Osteoblast (primary cell): ENCODE data around the gene HCRTR2. TPM values are rescaled to one million over a fixed set of nuclear protein-coding genes. Genes with fewer than 3 reads are reported as not detected.

Experiments
- DNase-seq: peaks from one replicate; pipeline ENCODE4 v3.0.0; 2011; ENCODE audit warnings: low spot score, mixed read lengths; ENCODE audit not compliant: insufficient read length; ENCODE audit errors: missing footprints
- H2AFZ ChIP-seq: 2 replicates; pipeline ENCODE4 v1.6.0; 2011; ENCODE audit warnings: mild to moderate bottlenecking, low read length
- H3K27ac ChIP-seq: 2 replicates; pipeline ENCODE4 v1.5.1; 2011; ENCODE audit warnings: mild to moderate bottlenecking, low read depth, low read length, moderate library complexity
- H3K27me3 ChIP-seq: 2 replicates; pipeline ENCODE4 v1.6.0; 2012; ENCODE audit warnings: mild to moderate bottlenecking, control low read depth, inconsistent platforms, low read length, moderate library complexity; ENCODE audit not compliant: insufficient read depth
- H3K36me3 ChIP-seq: 2 replicates; pipeline ENCODE4 v1.5.1; 2011; ENCODE audit warnings: mild to moderate bottlenecking, low read length, control low read depth, moderate library complexity; ENCODE audit not compliant: insufficient read depth
- H3K4me1 ChIP-seq: 2 replicates; pipeline ENCODE4 v1.5.1; 2011; ENCODE audit warnings: mild to moderate bottlenecking, low read length, control low read depth, moderate library complexity; ENCODE audit not compliant: insufficient read depth
- H3K4me2 ChIP-seq: 2 replicates; pipeline ENCODE4 v1.6.0; 2011; ENCODE audit warnings: mild to moderate bottlenecking, low read length; ENCODE audit not compliant: insufficient read depth
- H3K4me3 ChIP-seq: fragments of 200-600 bp; sonication (generic); 3 replicates; pipeline ENCODE4 v1.5.1; 2012; ENCODE audit warnings: mild to moderate bottlenecking, low read length, inconsistent platforms; ENCODE audit not compliant: insufficient read depth
- H3K79me2 ChIP-seq: 2 replicates; pipeline ENCODE4 v1.6.0; 2012; ENCODE audit warnings: mild to moderate bottlenecking, low read length, control low read depth, inconsistent platforms; ENCODE audit not compliant: insufficient read depth
- H3K9me3 ChIP-seq: 2 replicates; pipeline ENCODE4 v1.5.1; 2011; ENCODE audit warnings: low read depth, low read length, control low read depth
- H4K20me1 ChIP-seq: 2 replicates; pipeline ENCODE4 v1.6.0; 2012; ENCODE audit warnings: mild to moderate bottlenecking, low read length, control low read depth; ENCODE audit not compliant: insufficient read depth
- total RNA-seq: library from RNA; depleted of rRNA; stranded (reverse); fragments of >200 nt; gene quantifications from 2 replicates; pipeline ENCODE4 v1.2.3, GENCODE V29; 2012
- TF ChIP-seq, protein P1 (sequence below): IDR thresholded peaks from 2 replicates; pipeline ENCODE4 v1.5.1; 2011; ENCODE audit warnings: mild to moderate bottlenecking, low read depth, low read length, moderate library complexity; ENCODE audit errors: extremely low read depth

HCRTR2 gene
- total RNA-seq, 1 donor, result not detected

DNA sequence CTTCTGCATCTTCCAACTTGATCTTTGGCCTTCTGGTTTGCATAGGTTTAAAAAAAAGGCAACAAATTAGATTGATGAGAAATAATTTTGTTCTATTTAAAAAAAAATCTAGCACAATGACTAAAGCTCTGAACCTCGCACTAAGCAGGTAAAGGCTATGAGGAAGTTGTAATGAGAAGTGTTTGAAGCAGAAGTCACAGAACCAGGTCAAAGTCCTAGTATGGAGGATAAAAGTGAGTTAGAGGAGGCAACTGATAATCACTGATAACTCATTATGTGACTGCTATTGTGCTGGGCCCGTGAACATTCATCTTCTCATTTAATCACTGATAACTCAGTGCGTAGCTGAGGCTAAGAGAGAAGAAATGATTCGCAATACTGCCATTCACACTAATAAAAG, 106.9 kb downstream of the HCRTR2 start:
- Histone ChIP-seq H3K4me1 (peaks cover 5% of the 10 kb centered on the region), H3K27me3 (no peaks in the 10 kb centered on the region), H3K79me2 (no peaks in the 10 kb centered on the region), H3K4me3 (no peak overlapping the region), H3K36me3 (no peaks in the 10 kb centered on the region), H3K27ac (no peak overlapping the region), H3K4me2 (no peak overlapping the region), H4K20me1 (no peaks in the 10 kb centered on the region), H2AFZ (no peak overlapping the region), H3K9me3 (no peaks in the 10 kb centered on the region)
- TF ChIP-seq, protein P1, sequence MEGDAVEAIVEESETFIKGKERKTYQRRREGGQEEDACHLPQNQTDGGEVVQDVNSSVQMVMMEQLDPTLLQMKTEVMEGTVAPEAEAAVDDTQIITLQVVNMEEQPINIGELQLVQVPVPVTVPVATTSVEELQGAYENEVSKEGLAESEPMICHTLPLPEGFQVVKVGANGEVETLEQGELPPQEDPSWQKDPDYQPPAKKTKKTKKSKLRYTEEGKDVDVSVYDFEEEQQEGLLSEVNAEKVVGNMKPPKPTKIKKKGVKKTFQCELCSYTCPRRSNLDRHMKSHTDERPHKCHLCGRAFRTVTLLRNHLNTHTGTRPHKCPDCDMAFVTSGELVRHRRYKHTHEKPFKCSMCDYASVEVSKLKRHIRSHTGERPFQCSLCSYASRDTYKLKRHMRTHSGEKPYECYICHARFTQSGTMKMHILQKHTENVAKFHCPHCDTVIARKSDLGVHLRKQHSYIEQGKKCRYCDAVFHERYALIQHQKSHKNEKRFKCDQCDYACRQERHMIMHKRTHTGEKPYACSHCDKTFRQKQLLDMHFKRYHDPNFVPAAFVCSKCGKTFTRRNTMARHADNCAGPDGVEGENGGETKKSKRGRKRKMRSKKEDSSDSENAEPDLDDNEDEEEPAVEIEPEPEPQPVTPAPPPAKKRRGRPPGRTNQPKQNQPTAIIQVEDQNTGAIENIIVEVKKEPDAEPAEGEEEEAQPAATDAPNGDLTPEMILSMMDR, result no peak
- DNase-seq, result no peak

DNA sequence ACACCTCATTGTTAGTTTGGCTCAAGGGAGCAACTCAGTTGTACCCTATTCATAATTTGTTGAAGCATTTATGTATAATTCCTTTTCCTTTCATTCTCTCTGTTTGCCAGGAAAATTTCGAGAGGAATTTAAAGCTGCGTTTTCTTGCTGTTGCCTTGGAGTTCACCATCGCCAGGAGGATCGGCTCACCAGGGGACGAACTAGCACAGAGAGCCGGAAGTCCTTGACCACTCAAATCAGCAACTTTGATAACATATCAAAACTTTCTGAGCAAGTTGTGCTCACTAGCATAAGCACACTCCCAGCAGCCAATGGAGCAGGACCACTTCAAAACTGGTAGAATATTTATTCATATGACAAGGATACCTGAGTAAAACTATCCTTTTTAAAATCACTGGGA, 107.8 kb downstream of the HCRTR2 start:
- no peaks in the 10 kb centered on the region for H3K9me3 ChIP-seq
- TF ChIP-seq, protein P1, result no peak
- H3K4me2 ChIP-seq, result peak overlapping the region; percentile 54
- H3K79me2 ChIP-seq, result no peaks in the 10 kb centered on the region
- DNase-seq, result no peak
- no peak overlapping the region for H3K4me3 ChIP-seq
- H3K27me3 ChIP-seq, result no peaks in the 10 kb centered on the region
- no peaks in the 10 kb centered on the region for H4K20me1 ChIP-seq
- H2AFZ ChIP-seq, result peak overlapping the region; percentile 32
- no peaks in the 10 kb centered on the region for H3K36me3 ChIP-seq
- H3K4me1 ChIP-seq, result peaks cover under 1% of the 10 kb centered on the region
- no peak overlapping the region for H3K27ac ChIP-seq

DNA sequence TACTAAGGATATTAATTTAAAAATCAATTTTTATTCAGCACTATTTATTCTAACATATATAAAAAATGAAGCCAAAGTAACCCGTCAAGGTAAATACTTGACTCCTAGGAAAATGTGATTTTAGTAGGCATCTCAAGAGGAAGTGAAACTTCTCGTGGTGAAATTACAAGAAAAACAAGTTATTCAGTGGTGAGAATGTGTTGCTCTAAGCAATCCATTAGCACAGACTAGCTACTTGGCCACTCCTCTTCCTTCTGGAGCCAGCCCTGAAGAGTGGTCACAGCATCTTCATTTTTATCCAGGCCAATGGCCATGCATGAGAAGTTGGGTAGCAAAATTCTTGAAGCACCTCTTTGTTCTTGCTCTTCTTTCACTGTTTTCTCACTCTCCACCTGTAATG, 112.5 kb downstream of the HCRTR2 start:
- Histone ChIP-seq H4K20me1 (no peaks in the 10 kb centered on the region), H2AFZ (no peak overlapping the region), H3K27me3 (no peaks in the 10 kb centered on the region), H3K79me2 (no peaks in the 10 kb centered on the region), H3K4me2 (no peak overlapping the region), H3K4me1 (no peaks in the 10 kb centered on the region), H3K4me3 (no peak overlapping the region), H3K27ac (no peak overlapping the region), H3K36me3 (no peaks in the 10 kb centered on the region), H3K9me3 (no peaks in the 10 kb centered on the region)
- TF ChIP-seq, protein P1, result no peak
- DNase-seq, result no peak

DNA sequence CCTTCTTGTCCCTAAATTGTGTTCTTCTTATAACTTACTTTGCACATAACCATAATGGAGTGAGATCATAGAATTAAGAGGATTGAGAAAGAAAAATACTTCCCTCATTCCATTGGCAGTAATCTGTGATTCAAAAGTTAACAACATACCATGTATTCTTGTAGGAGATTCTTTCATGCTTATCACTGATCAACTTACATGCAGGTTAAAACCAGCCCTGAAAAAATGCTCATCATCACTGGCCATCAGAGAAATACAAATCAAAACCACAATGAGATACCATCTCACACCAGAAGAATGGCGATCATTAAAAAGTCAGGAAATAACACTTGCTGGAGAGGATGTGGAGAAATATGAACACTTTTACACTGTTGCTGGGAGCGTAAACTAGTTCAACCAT, 116.4 kb downstream of the HCRTR2 start:
- H3K9me3 ChIP-seq, result no peaks in the 10 kb centered on the region
- no peaks in the 10 kb centered on the region for H3K27me3 ChIP-seq
- H3K79me2 ChIP-seq, result no peaks in the 10 kb centered on the region
- no peak overlapping the region for H2AFZ ChIP-seq
- TF ChIP-seq, protein P1, result no peak
- H4K20me1 ChIP-seq, result no peaks in the 10 kb centered on the region
- H3K27ac ChIP-seq, result no peak overlapping the region
- no peaks in the 10 kb centered on the region for H3K4me1 ChIP-seq
- H3K4me2 ChIP-seq, result no peak overlapping the region
- DNase-seq, result no peak
- H3K36me3 ChIP-seq, result no peaks in the 10 kb centered on the region
- H3K4me3 ChIP-seq, result no peak overlapping the region
